ENCODE data around the gene PAAF1. TPM values are rescaled to one million over a fixed set of nuclear protein-coding genes. Genes with fewer than 3 reads are reported as not detected.

The PAAF1 gene, protein sequence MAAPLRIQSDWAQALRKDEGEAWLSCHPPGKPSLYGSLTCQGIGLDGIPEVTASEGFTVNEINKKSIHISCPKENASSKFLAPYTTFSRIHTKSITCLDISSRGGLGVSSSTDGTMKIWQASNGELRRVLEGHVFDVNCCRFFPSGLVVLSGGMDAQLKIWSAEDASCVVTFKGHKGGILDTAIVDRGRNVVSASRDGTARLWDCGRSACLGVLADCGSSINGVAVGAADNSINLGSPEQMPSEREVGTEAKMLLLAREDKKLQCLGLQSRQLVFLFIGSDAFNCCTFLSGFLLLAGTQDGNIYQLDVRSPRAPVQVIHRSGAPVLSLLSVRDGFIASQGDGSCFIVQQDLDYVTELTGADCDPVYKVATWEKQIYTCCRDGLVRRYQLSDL
- total RNA-seq: 10 to 100 TPM in 1 of 2 donors, 1 to 10 TPM in 1; 9.5 to 14.6 TPM
- long read RNA-seq, donor 1, full-length matches to known transcripts: 13 of 18 reads
- long read RNA-seq, donor 1, partial matches to known transcripts: 0 of 18 reads
- long read RNA-seq, donor 1, other reads (novel, unspliced or antisense): 5 of 18 reads
- long read RNA-seq, donor 2, full-length matches to known transcripts: 35 of 52 reads
- long read RNA-seq, donor 2, partial matches to known transcripts: 2 of 52 reads
- long read RNA-seq, donor 2, other reads (novel, unspliced or antisense): 15 of 52 reads

- DNase-seq (ENCODE audit: low spot score): peak; percentile 97
- intact Hi-C loops (cut with DNase I): no loop called here
Observed at GRCh38 chr11:73876424-73877310, at the start of gene PAAF1, which contains the start of gene COA4. TSS of gene PAAF1 (plus strand) at chr11:73876999. CDS start at chr11:73877022, 23 bp downstream. TSS of gene COA4 (minus strand) at chr11:73876846. CDS start at chr11:73873378, 3,468 bp downstream.

DNA sequence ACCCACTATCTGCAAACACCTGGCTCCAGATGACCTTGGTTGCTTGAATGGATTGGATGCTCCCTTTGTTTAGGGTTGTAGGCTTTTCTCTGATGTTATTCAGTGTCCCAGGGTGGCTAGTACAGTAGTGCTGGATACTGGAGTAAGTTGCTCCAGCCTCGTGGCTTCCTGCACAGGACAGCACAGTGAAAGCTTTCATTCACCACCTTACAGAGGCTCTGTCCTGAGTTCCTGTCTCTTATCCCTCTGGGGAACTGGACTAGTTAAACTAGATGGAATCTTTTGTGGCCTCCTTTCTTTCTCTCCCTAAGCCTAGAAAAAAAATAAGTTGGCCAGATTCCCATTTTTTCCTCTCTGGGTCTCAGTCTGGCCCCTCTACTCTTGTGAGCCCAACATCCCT, 46.5 kb upstream of the PAAF1 start:
- intact Hi-C loops (cut with DNase I): no loop called here
- DNase-seq (ENCODE audit: low spot score): no peak

- DNase-seq (ENCODE audit: low spot score): no peak
- intact Hi-C loops (cut with DNase I): no loop called here
Observed at GRCh38 chr11:73833067-73833466, 43.7 kb upstream of the PAAF1 start.

GRCh38 chr11:73838443-73839122, 38.2 kb upstream of the PAAF1 start:
- intact Hi-C loops (cut with DNase I): no loop called here

GRCh38 chr11:73839123-73839457, 37.7 kb upstream of the PAAF1 start:
- no peak for DNase-seq (ENCODE audit: low spot score)

More at GRCh38 chr11:73838443-73839122, 38.2 kb upstream of the PAAF1 start:
- DNase-seq (ENCODE audit: low spot score): no peak

DNA sequence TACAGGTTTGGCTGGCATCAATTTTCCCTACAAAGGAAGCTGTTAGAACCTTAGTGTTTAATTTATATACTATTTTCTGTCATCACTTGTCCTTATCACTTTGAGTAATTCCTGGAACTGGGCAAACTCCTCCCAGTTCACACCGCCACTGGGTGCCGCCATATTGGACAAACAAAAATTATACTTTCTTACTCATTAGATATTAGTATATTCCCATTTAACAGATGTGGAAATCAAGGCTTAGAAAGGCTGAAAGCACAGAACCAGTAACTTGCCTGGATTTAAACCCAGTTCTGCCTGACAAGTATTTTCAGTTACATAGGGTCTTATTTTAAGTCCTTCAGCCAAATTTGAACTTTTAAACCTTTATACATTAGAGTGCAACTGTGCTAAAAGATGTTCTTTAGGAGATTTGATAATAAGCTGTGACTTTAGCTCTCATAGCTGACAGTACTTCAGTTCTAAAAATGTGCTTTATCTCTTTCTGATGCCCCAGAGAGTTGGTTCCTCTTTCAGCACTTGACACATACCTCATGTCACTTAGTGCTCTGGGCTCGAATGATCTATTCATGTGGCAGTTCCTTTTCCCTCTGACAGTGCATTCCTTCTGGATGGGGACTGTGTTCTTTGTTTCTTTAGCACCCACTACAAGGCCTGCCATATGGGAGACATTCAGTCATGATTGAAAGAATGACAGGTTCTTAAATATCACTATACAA, 25.6 kb upstream of the PAAF1 start:
- DNase-seq (ENCODE audit: low spot score): no peak
- intact Hi-C loops (cut with DNase I): no loop called here

More at GRCh38 chr11:73839123-73839457, 37.7 kb upstream of the PAAF1 start:
- intact Hi-C loops (cut with DNase I): no loop called here

DNA sequence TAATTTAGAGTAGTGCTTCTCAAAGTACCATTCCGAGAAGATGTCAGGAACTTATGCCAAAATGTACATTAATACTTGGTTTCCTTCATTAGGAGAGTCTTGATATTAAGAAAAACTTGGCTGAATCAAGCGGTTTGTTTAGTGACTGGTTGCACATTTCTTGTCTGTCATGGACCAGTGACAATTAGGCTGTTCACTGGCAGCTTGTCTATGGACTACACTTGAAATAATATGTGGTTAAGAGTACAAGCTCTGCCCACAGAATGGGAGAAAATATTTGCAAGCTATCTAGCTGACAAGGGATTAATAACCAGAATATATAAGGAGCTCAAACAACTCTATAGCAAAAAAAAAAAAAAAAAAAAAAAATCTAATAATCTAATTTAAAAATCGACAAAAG, 24.8 kb upstream of the PAAF1 start:
- intact Hi-C loops (cut with DNase I): no loop called here

GRCh38 chr11:73854680-73855079, 22.1 kb upstream of the PAAF1 start:
- intact Hi-C loops (cut with DNase I): no loop called here
- DNase-seq (ENCODE audit: low spot score): no peak

More for the DNA sequence above, 24.8 kb upstream of the PAAF1 start:
- DNase-seq (ENCODE audit: low spot score): no peak

DNA sequence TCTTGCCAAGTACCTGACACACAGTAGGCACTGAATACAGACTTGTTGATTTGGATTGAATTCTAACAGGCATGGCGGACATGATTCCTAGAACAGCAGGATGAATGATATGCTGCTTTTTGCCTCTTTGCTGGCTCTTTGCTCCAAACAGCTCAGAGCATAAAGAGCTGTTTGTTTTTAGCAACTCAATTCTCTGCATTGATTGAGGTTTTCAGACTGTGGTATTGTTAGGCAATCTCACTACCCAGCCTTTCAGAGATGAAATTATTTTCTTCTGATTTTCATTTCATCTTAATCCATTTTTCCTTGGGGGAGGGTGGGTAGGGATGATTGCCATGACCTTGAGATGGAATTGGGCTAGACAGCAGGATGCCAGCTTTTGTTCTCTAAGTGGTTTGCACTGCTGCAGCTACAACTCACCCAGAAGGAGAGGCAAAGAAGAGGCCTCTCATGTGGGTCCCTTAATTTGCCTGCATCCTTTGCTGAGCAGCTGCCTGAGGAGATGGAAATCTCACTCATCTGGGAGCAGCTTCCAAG, 20.7 kb upstream of the PAAF1 start:
- intact Hi-C loops (cut with DNase I): no loop called here
- DNase-seq (ENCODE audit: low spot score): no peak

DNA sequence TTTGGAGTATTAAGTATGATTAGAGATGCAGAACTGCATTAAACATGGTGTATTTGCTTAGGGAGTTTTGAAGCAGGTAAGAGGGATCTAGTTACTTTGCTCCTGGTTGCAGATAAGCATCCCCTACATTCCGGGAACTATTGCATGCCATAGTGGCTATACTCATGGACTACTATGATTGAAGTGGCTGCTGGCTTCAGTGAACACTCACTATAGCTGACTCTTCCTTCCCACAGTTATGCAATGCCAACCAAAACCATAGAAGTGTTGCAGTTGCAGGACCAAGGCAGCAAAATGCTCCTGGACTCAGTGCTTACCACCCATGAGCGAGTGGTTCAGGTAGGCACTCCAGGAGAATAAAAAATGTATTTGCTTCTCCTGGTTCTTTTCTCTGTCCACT, 17.1 kb upstream of the PAAF1 start:
- DNase-seq (ENCODE audit: low spot score): no peak
- intact Hi-C loops (cut with DNase I): no loop called here

GRCh38 chr11:73860202-73860601, 16.6 kb upstream of the PAAF1 start:
- no peak for DNase-seq (ENCODE audit: low spot score)
- intact Hi-C loops (cut with DNase I): no loop called here

- intact Hi-C loops (cut with DNase I): no loop called here
- no peak for DNase-seq (ENCODE audit: low spot score)
Observed at GRCh38 chr11:73862986-73863385, 13.8 kb upstream of the PAAF1 start.

- intact Hi-C loops (cut with DNase I): no loop called here
- DNase-seq (ENCODE audit: low spot score): no peak
Observed at GRCh38 chr11:73866095-73866579, 10.7 kb upstream of the PAAF1 start.

- intact Hi-C loops (cut with DNase I): no loop called here
Observed at GRCh38 chr11:73866586-73866996, 10.2 kb upstream of the PAAF1 start.

DNA sequence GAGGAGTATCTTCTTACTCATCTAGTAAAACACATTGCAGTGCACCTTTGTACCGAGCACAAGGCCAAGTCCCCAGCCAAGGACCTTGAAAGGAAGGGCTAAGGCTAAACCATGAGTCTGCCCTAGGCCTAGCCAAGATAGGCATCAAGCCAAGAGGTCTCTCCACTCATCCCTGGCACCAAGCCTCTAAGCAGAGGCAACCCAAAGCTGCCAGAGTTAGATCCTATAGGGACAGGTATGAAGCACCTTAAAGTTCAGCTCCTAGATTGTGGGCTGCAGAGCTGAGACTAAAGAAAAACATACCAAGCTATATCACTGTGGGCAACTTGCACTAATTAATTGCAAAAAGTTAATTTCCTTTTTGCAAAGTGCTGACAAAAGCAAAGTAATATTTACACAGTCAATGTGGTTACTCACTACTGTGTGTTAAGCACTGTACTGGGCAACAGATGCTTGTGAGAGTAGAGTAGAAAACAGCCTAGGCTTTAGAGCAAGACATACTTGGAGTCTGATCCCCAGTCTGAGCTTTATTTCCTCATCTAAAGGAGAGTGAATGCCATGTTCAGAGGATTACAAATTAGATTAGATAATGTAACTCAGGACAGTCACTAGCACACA, 7.4 kb upstream of the PAAF1 start:
- DNase-seq (ENCODE audit: low spot score): no peak
- intact Hi-C loops (cut with DNase I): no loop called here

More at GRCh38 chr11:73866586-73866996, 10.2 kb upstream of the PAAF1 start:
- no peak for DNase-seq (ENCODE audit: low spot score)

DNA sequence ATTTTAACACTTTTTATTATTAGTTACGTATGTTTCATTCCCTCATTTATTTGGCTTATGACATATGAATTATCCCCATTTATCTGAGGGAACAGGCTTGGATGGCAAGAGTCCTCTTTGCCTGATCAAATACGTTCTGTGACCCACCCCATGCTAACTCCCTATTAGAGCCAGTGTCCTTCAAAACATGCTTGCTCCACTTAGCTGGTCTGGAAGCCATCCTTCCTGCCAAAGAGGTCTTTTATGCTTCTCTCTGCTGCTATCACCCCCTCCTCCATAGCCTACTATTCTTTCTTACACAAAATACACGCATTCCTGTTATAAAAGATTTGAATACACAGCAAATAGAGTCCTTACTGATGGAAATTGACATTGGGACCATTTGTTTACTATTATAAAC, 6.5 kb upstream of the PAAF1 start:
- intact Hi-C loops (cut with DNase I): no loop called here
- no peak for DNase-seq (ENCODE audit: low spot score)

DNA sequence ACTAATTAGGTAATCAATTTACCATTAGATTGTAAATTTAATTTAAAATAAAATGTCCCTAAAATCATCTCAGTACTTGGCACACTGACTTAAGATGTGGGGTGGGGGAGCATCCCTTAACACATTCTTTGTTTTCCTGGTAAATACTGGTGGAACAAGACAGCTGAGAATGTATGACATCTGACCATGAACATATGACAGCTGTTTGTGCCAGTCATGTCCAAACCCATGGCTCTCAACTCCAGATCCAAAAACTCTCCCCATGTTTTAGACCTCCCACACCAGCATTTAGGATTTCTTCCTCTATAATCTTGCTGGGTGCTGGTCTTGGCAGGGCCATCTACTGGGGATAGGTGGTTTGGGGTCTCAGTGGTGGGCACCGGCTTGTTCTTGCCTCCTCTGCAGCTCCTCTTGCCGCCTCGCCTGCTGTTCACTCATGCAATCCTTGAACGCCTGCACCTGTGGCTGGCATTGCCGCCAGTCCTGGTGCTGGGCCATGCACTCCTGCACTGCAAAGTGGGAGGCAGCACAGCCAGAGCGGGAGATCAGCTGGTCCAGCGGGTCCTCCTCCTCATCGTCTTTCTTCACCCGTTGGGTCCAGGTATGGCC, 3.9 kb upstream of the PAAF1 start:
- DNase-seq (ENCODE audit: low spot score): no peak
- intact Hi-C loops (cut with DNase I): no loop called here

All from posterior vena cava (tissue), 2 donors.